Measurements from ENCODE around the gene PCCA. TPM values are rescaled to one million over a fixed set of nuclear protein-coding genes. Genes with fewer than 3 reads are reported as not detected.

The PCCA gene
- polyA plus RNA-seq, 2 of the 4 experiments (the other 2 are of a cell fraction) = 13.2 to 13.7 TPM

DNA sequence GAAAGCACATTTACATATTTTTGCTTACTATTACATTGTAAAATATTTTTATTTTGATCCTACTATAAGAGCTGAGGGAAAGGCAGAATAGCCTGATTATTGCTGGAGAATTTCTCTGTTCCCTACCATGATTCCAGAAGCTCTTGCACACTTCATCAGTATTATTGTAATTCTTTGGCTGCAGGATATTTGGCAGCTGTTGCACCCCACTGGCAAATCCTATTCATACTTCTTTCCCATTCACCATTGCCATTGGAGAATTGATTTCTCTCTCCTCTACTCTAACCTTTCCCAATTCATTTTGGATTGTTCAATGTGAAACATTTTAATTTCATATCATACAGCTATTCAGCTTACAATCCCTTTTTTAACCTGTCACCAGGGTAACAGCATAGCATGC, 261.7 kb downstream of the PCCA start:
- peaks cover 4% of the 10 kb centered on the region; the same call in 2 of the 3 replicates for H3K4me1 ChIP-seq
- no peaks in the 10 kb centered on the region for H3K9me3 ChIP-seq
- no peak overlapping the region for H3K4me2 ChIP-seq
- POLR2A ChIA-PET = no interaction called here
- H3K4me3 ChIP-seq = no peak overlapping the region
- no peak for ATAC-seq
- no peak for DNase-seq (ENCODE audit: low read depth in 1 of 2, low spot score in 1 of 2)
- FAIRE-seq = no peak
- CTCF ChIA-PET = interaction anchor here (0.5 kb wide), 1 partner anchor 874 kb away, joined by 3 read pairs; no protein-coding TSS in a partner anchor
- no peak overlapping the region for H3K27ac ChIP-seq
- TF ChIP-seq CHD4 (IDR thresholded peaks at IDR 0.05; ENCODE audit: borderline replicate concordance) (no peak), HMGXB4 (CRISPR knock-in tag; IDR thresholded peaks at IDR 0.05; ENCODE audit: borderline replicate concordance) (no peak), GATA3 (IDR thresholded peaks at IDR 0.05; ENCODE audit: borderline replicate concordance) (no peak)

- CTCF ChIA-PET = interaction anchor here (1.0 kb wide), 1 partner anchor 84 kb away, joined by 3 read pairs; no protein-coding TSS in a partner anchor
- POLR2A ChIA-PET = no interaction called here
- no peak for ATAC-seq
- H3K4me3 ChIP-seq = no peak overlapping the region
- FAIRE-seq = no peak
- WGBS (ENCODE audit: missing lambda C conversion rate) = 96% methylated on average over 1 of the region's 1 CpG
- no peak overlapping the region for H3K4me2 ChIP-seq
- DNase-seq (ENCODE audit: low read depth in 1 of 2, low spot score in 1 of 2) = no peak
- TF ChIP-seq NR3C1 (IDR thresholded peaks at IDR 0.05) = no peak
- TF ChIP-seq MYC (IDR thresholded peaks at IDR 0.05; ENCODE audit: borderline replicate concordance, low read length) = no peak
- no peak for TF ChIP-seq RARB (CRISPR knock-in tag; IDR thresholded peaks at IDR 0.05)
- TF ChIP-seq SMC3 (IDR thresholded peaks at IDR 0.05) = no peak
- TF ChIP-seq CHD2 (IDR thresholded peaks at IDR 0.05; ENCODE audit: low read length, partially characterized antibody) = no peak
- no peak for TF ChIP-seq MAX (IDR thresholded peaks at IDR 0.05)
- TF ChIP-seq ELK1 (IDR thresholded peaks at IDR 0.05; ENCODE audit: low read depth, low read length) = no peak
- no peak for TF ChIP-seq POLR2AphosphoS2 (conservative IDR thresholded peaks at IDR 0.05; ENCODE audit: low read length)
- no peak for TF ChIP-seq MAZ (IDR thresholded peaks at IDR 0.05; ENCODE audit: borderline replicate concordance, low read depth, low read length)
- no peak for TF ChIP-seq HEYL (CRISPR knock-in tag; IDR thresholded peaks at IDR 0.05)
- no peak for TF ChIP-seq FOSB (CRISPR knock-in tag; IDR thresholded peaks at IDR 0.05)
- TF ChIP-seq CBX2 (IDR thresholded peaks at IDR 0.05; ENCODE audit: borderline replicate concordance, low read depth) = no peak
- no peak for TF ChIP-seq BHLHE40 (IDR thresholded peaks at IDR 0.05; ENCODE audit: low read depth, low read length)
- no peak for TF ChIP-seq CEBPB (IDR thresholded peaks at IDR 0.05)
- no peak for TF ChIP-seq JUN (IDR thresholded peaks at IDR 0.05)
- TF ChIP-seq ESRRA (IDR thresholded peaks at IDR 0.05; ENCODE audit: borderline replicate concordance, low read length) = no peak
- no peak for TF ChIP-seq PHF8 (IDR thresholded peaks at IDR 0.05; ENCODE audit: borderline replicate concordance, low read depth)
- TF ChIP-seq HOXB13 (CRISPR knock-in tag; IDR thresholded peaks at IDR 0.05; ENCODE audit: low read depth) = no peak
- no peak for TF ChIP-seq ZNF302 (CRISPR knock-in tag; IDR thresholded peaks at IDR 0.05)
- no peak for TF ChIP-seq KDM1A (IDR thresholded peaks at IDR 0.05; ENCODE audit: low read depth)
- H3K4me1 ChIP-seq = no peaks in the 10 kb centered on the region
- H3K27ac ChIP-seq = no peak overlapping the region
- no peaks in the 10 kb centered on the region for H3K9me3 ChIP-seq
Measured at GRCh38 chr13:100356426-100356825, 267.5 kb downstream of the PCCA start.

DNA sequence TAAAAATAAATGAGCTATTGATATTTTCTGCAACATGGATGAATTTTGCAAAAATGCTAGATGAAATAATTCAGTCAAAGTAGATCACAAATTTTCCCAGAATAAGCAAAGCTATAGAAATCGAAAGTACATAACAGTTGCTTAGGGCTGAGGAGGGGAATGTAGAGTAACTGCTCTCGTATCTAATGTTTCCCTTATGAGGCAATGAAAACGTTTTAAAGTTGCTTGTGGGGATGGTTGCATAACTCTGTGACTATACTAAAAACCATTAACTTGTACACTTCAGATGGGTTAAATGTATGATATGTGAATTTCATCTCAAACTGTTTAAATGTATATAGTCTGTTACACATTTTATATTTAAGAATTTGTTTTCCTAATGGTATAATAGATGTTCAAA, 268.0 kb downstream of the PCCA start:
- Histone ChIP-seq H3K4me1 (no peaks in the 10 kb centered on the region), H3K9me3 (no peaks in the 10 kb centered on the region), H3K4me2 (no peak overlapping the region), H3K27ac (no peak overlapping the region), H3K4me3 (no peak overlapping the region)
- no peak for TF ChIP-seq MYC (IDR thresholded peaks at IDR 0.05; ENCODE audit: borderline replicate concordance, low read length)
- no peak for TF ChIP-seq BHLHE40 (IDR thresholded peaks at IDR 0.05; ENCODE audit: low read depth, low read length)
- TF ChIP-seq PBX3 (IDR thresholded peaks at IDR 0.05) = no peak
- TF ChIP-seq KDM5A (IDR thresholded peaks at IDR 0.05) = no peak
- TF ChIP-seq MAZ (IDR thresholded peaks at IDR 0.05; ENCODE audit: borderline replicate concordance, low read depth, low read length) = no peak
- TF ChIP-seq HOXA7 (CRISPR knock-in tag; IDR thresholded peaks at IDR 0.05) = no peak
- TF ChIP-seq POLR2AphosphoS2 (conservative IDR thresholded peaks at IDR 0.05; ENCODE audit: low read length) = no peak
- ChIA-PET CTCF (interaction anchor here (1.0 kb wide), 1 partner anchor 84 kb away, joined by 3 read pairs; no protein-coding TSS in a partner anchor), POLR2A (no interaction called here)
- ATAC-seq (no peak), DNase-seq (ENCODE audit: low read depth in 1 of 2, low spot score in 1 of 2) (no peak), FAIRE-seq (no peak)
- 68% methylated on average over 3 of the region's 3 CpGs for WGBS (ENCODE audit: missing lambda C conversion rate)

Data from A549 (cell line).